DND-41 (cell line): ENCODE measurements around the gene ARPP21.

Experiments
- ATAC-seq: fragments of 200-7000 bp; cut with Tn5 transposase; 3 replicates; pipeline ENCODE4 v1.9.1; 2021; ENCODE audit warnings: low read depth; ENCODE audit not compliant: insufficient read depth
- DNase-seq: peaks from one replicate; pipeline ENCODE4 v3.0.0-alpha.2; 2020
- H2AFZ ChIP-seq: 2 replicates; pipeline ENCODE4 v1.6.0; 2012; ENCODE audit warnings: low read depth, low read length
- H3K27ac ChIP-seq: 2 replicates; pipeline ENCODE4 v1.5.1; 2012; ENCODE audit warnings: low read length, inconsistent platforms
- H3K27me3 ChIP-seq: fragments of 200-600 bp; sonication (generic); 2 replicates; pipeline ENCODE4 v1.6.0; 2012; ENCODE audit warnings: low read length, mild to moderate bottlenecking, inconsistent platforms; ENCODE audit not compliant: insufficient read depth, poor library complexity
- H3K36me3 ChIP-seq: 2 replicates; pipeline ENCODE4 v1.5.1; 2012; ENCODE audit warnings: low read length, inconsistent platforms; ENCODE audit not compliant: insufficient read depth
- H3K4me1 ChIP-seq: 2 replicates; pipeline ENCODE4 v1.5.1; 2012; ENCODE audit warnings: mild to moderate bottlenecking, low read length; ENCODE audit not compliant: insufficient read depth
- H3K4me2 ChIP-seq: 2 replicates; pipeline ENCODE4 v1.6.0; 2012; ENCODE audit warnings: mild to moderate bottlenecking, moderate library complexity, low read length, inconsistent platforms; ENCODE audit not compliant: insufficient read depth
- H3K4me3 ChIP-seq, 2 experiments: fragments of 200-600 bp in 1 of 2; shearing (Covaris generic) in 1 of 2; 2 replicates each; pipeline ENCODE4 v1.5.1; 2012 to 2016; ENCODE audit warnings: inconsistent platforms in 2 of 2, low read length in 2 of 2, mild to moderate bottlenecking in 2 of 2, low read depth in 1 of 2, moderate library complexity in 1 of 2
- H3K79me2 ChIP-seq: 2 replicates; pipeline ENCODE4 v1.6.0; 2012; ENCODE audit warnings: low read length, inconsistent platforms; ENCODE audit not compliant: insufficient read depth
- H3K9ac ChIP-seq: 2 replicates; pipeline ENCODE4 v1.6.0; 2012; ENCODE audit warnings: low read depth, mild to moderate bottlenecking, inconsistent platforms, low read length, moderate library complexity
- H3K9me3 ChIP-seq: 2 replicates; pipeline ENCODE4 v1.5.1; 2012; ENCODE audit warnings: low read length, moderate library complexity, mild to moderate bottlenecking, inconsistent platforms; ENCODE audit not compliant: insufficient read depth, severe bottlenecking
- H4K20me1 ChIP-seq: 2 replicates; pipeline ENCODE4 v1.6.0; 2012; ENCODE audit warnings: low read length; ENCODE audit not compliant: insufficient read depth
- CTCF ChIP-seq: IDR thresholded peaks from 2 replicates; pipeline ENCODE4 v1.5.1; 2012; ENCODE audit warnings: borderline replicate concordance, low read length, moderate library complexity, mild to moderate bottlenecking; ENCODE audit not compliant: poor library complexity, severe bottlenecking; ENCODE audit errors: extremely low read depth
- EZH2 ChIP-seq: IDR thresholded peaks from 3 replicates; pipeline ENCODE4 v1.6.1; 2012; ENCODE audit warnings: borderline replicate concordance, low read depth, mild to moderate bottlenecking, moderate library complexity, low read length, inconsistent platforms; ENCODE audit not compliant: severe bottlenecking

The ARPP21 gene

GRCh38 chr3:35718921-35719320 is 79.6 kb downstream of the ARPP21 start:
- DNase-seq = no peak
- H3K9ac ChIP-seq = no peak overlapping the region
- peaks cover 100% of the 10 kb centered on the region for H3K36me3 ChIP-seq
- H3K79me2 ChIP-seq = peaks cover 67% of the 10 kb centered on the region
- no peak overlapping the region for H2AFZ ChIP-seq
- no peak overlapping the region for H3K27ac ChIP-seq
- TF ChIP-seq EZH2 = no peak
- TF ChIP-seq CTCF = no peak
- ATAC-seq = no peak
- no peak overlapping the region for H3K4me2 ChIP-seq
- H4K20me1 ChIP-seq = peaks cover 3% of the 10 kb centered on the region; the same call in 1 of the 2 replicates
- H3K9me3 ChIP-seq = no peaks in the 10 kb centered on the region
- H3K4me3 ChIP-seq = no peak overlapping the region
- H3K27me3 ChIP-seq = no peaks in the 10 kb centered on the region
- no peaks in the 10 kb centered on the region for H3K4me1 ChIP-seq

- H4K20me1 ChIP-seq = no peaks in the 10 kb centered on the region; the same call in 1 of the 2 replicates
- H3K4me2 ChIP-seq = no peak overlapping the region
- no peak overlapping the region for H2AFZ ChIP-seq
- H3K79me2 ChIP-seq = peaks cover 61% of the 10 kb centered on the region
- peaks cover 98% of the 10 kb centered on the region for H3K36me3 ChIP-seq
- no peak overlapping the region for H3K27ac ChIP-seq
- H3K9me3 ChIP-seq = no peaks in the 10 kb centered on the region
- no peak for DNase-seq
- H3K27me3 ChIP-seq = no peaks in the 10 kb centered on the region
- no peak for ATAC-seq
- H3K9ac ChIP-seq = no peak overlapping the region
- no peak overlapping the region for H3K4me3 ChIP-seq
- TF ChIP-seq EZH2 (no peak), CTCF (no peak)
- no peaks in the 10 kb centered on the region for H3K4me1 ChIP-seq
These were observed 82.3 kb downstream of the ARPP21 start for GRCh38 chr3:35721628-35722027.

- peaks cover 67% of the 10 kb centered on the region for H3K79me2 ChIP-seq
- no peak overlapping the region for H2AFZ ChIP-seq
- H3K9ac ChIP-seq = no peak overlapping the region
- H3K27ac ChIP-seq = no peak overlapping the region
- no peaks in the 10 kb centered on the region for H3K9me3 ChIP-seq
- no peaks in the 10 kb centered on the region for H3K4me1 ChIP-seq
- H4K20me1 ChIP-seq = no peaks in the 10 kb centered on the region; the same call in 1 of the 2 replicates
- DNase-seq (no peak), ATAC-seq (no peak)
- H3K36me3 ChIP-seq = peaks cover 97% of the 10 kb centered on the region
- no peaks in the 10 kb centered on the region for H3K27me3 ChIP-seq
- H3K4me2 ChIP-seq = no peak overlapping the region
- no peak overlapping the region for H3K4me3 ChIP-seq
- TF ChIP-seq EZH2 (no peak), CTCF (no peak)
These were observed 83.6 kb downstream of the ARPP21 start for GRCh38 chr3:35722902-35723301.
